Activated naive CD4-positive, alpha-beta T cell (primary cell): Measurements from ENCODE around the gene ITPR2.
"Not testable (repeated sequence)": the region's sequence is repeated elsewhere in the genome, so short reads cannot be mapped to it uniquely, and the experiment has no call there.

Experiments used
- DNase-seq, 4 experiments: peaks; one replicate each; lab custom pipeline; 2025; lab: John Stamatoyannopoulos, UW

Gene ITPR2

GRCh38 chr12:26659930-26660329 lies 173.1 kb downstream of the ITPR2 start:
- DNase-seq, result no peak

- no peak for DNase-seq
Measured at GRCh38 chr12:26658991-26659390, 174.0 kb downstream of the ITPR2 start.

GRCh38 chr12:26654623-26655022 lies 178.4 kb downstream of the ITPR2 start:
- no peak for DNase-seq

- DNase-seq, result no peak
Measured at GRCh38 chr12:26651566-26652188, 181.3 kb downstream of the ITPR2 start.

- DNase-seq, result no peak
Measured at GRCh38 chr12:26651036-26651435, 182.0 kb downstream of the ITPR2 start.

GRCh38 chr12:26648999-26649398 lies 184.0 kb downstream of the ITPR2 start:
- no peak for DNase-seq

- no peak for DNase-seq
Measured at GRCh38 chr12:26648584-26648983, 184.4 kb downstream of the ITPR2 start.

GRCh38 chr12:26648066-26648465 lies 184.9 kb downstream of the ITPR2 start:
- DNase-seq, result no peak

- DNase-seq, result no peak
Measured at GRCh38 chr12:26647088-26647487, 185.9 kb downstream of the ITPR2 start.

GRCh38 chr12:26646571-26646970 lies 186.4 kb downstream of the ITPR2 start:
- no peak for DNase-seq

- not testable (repeated sequence) for DNase-seq
Measured at GRCh38 chr12:26644376-26644775, 188.6 kb downstream of the ITPR2 start.

GRCh38 chr12:26643532-26644315 lies 189.3 kb downstream of the ITPR2 start:
- DNase-seq, result no peak

GRCh38 chr12:26642361-26642760 lies 190.6 kb downstream of the ITPR2 start:
- DNase-seq, result no peak

- DNase-seq, result no peak
Measured at GRCh38 chr12:26636710-26637328, 196.2 kb downstream of the ITPR2 start.

GRCh38 chr12:26633591-26634210 lies 199.3 kb downstream of the ITPR2 start:
- no peak for DNase-seq

- DNase-seq, result no peak
Measured at GRCh38 chr12:26632756-26633155, 200.2 kb downstream of the ITPR2 start.

GRCh38 chr12:26631846-26632245 lies 201.1 kb downstream of the ITPR2 start:
- no peak for DNase-seq

- DNase-seq, result no peak
Measured at GRCh38 chr12:26630546-26631027, 202.4 kb downstream of the ITPR2 start.

GRCh38 chr12:26629864-26630263 lies 203.1 kb downstream of the ITPR2 start:
- DNase-seq, result no peak

GRCh38 chr12:26628234-26628633 lies 204.8 kb downstream of the ITPR2 start:
- no peak for DNase-seq

GRCh38 chr12:26627335-26627734 lies 205.7 kb downstream of the ITPR2 start:
- no peak for DNase-seq

GRCh38 chr12:26623136-26623535 lies 209.9 kb downstream of the ITPR2 start:
- no peak for DNase-seq

- DNase-seq, result no peak
Measured at GRCh38 chr12:26622601-26623000, 210.4 kb downstream of the ITPR2 start.
